ENCODE results near the gene C5orf22.
A peak's percentile ranks its signal among the peaks of the same experiment; 100 is the strongest.

DNA sequence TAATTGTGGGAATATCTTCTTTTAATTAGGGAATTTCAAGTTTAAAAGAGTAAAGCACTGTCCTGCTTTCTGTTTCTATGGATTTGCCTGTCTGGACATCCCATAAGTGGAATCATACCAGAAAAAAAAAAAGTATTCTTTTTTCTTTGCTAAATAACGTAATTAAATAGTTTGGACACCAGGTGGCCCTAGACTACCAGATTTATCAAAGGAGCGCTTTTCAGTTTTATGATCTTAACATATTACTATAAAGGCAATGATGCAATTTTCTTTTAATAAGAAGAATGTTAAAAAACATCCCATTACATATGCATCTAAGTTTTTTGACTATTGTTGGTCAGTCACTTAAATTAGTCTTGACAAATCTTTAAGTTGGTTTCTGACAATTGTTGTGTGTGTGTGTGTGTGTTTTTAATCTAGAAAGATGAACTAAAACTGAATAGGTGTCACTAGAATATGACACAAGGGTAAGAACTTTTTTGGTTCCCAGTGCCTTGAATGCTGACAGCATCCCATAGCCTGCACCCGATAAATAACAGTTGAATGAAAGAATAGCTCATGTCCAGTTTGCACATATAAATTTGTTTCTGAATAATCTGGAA, 49.5 kb downstream of the C5orf22 start:
- TF ChIP-seq, protein P1, sequence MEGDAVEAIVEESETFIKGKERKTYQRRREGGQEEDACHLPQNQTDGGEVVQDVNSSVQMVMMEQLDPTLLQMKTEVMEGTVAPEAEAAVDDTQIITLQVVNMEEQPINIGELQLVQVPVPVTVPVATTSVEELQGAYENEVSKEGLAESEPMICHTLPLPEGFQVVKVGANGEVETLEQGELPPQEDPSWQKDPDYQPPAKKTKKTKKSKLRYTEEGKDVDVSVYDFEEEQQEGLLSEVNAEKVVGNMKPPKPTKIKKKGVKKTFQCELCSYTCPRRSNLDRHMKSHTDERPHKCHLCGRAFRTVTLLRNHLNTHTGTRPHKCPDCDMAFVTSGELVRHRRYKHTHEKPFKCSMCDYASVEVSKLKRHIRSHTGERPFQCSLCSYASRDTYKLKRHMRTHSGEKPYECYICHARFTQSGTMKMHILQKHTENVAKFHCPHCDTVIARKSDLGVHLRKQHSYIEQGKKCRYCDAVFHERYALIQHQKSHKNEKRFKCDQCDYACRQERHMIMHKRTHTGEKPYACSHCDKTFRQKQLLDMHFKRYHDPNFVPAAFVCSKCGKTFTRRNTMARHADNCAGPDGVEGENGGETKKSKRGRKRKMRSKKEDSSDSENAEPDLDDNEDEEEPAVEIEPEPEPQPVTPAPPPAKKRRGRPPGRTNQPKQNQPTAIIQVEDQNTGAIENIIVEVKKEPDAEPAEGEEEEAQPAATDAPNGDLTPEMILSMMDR (IDR thresholded peaks at IDR 0.05 in 8 of 11, conservative IDR thresholded peaks at IDR 0.05 in 3 of 11), result peak in 7 of 11 experiments; percentile 17 to 50 (median 44)
- TF ChIP-seq POLR2A (IDR thresholded peaks at IDR 0.05) (no peak), POLR2AphosphoS5 (IDR thresholded peaks at IDR 0.05) (no peak)
